Motor neuron (in vitro differentiated cells): ENCODE data around the gene EXOC4. TPM values are rescaled to one million over a fixed set of nuclear protein-coding genes. Genes with fewer than 3 reads are reported as not detected.
A peak's percentile ranks its signal among the peaks of the same experiment; 100 is the strongest.

Experiments
- ATAC-seq, 8 experiments: fragments of 200-7000 bp; cut with Tn5 transposase; replicated peaks in 6 of 8; 2 replicates each; pipeline ENCODE4 v1.8.0; 2021; ENCODE audit warnings: mild to moderate bottlenecking in 8 of 8, moderate library complexity in 8 of 8
- H3K27ac ChIP-seq, 2 donors: fragments of 250-450 bp; sonication (Bioruptor Pico); 2 replicates each; pipeline ENCODE4 v1.9.0; 2021; ENCODE audit warnings: antibody characterized with exemption in 2 of 2, mild to moderate bottlenecking in 2 of 2, moderate library complexity in 1 of 2
- H3K4me1 ChIP-seq, 2 donors: fragments of 250-450 bp; sonication (Bioruptor Pico); replicated peaks in 1 of 2; 2 replicates each; pipeline ENCODE4 v1.6.1; 2021; ENCODE audit warnings: antibody characterized with exemption in 2 of 2, mild to moderate bottlenecking in 2 of 2, moderate library complexity in 1 of 2
- H3K4me3 ChIP-seq, 5 donors: fragments of 250-450 bp; sonication (Bioruptor Pico); 2 replicates each; pipeline ENCODE4 v1.9.0; 2021; ENCODE audit warnings: antibody characterized with exemption in 5 of 5, mild to moderate bottlenecking in 5 of 5, moderate library complexity in 4 of 5
- WGBS, 10 experiments: fragments of 450-650 bp; shearing (Covaris generic); methylation state at CpG; one replicate each; pipeline ENCODE4 v1.0.0; 2022; 5-methylcytosine and 5-hydroxymethylcytosine counted together
- in situ Hi-C, 9 experiments: fragments of 400-800 bp; cut with MboI; loops; one replicate each; pipeline ENCODE4 v1.15.0; 2021; ENCODE audit warnings: low sequenced_read_pairs in 9 of 9, low pct_unique_long_range_greater_than_20kb in 2 of 9; ENCODE audit not compliant: unreplicated experiment in 9 of 9
- total RNA-seq, 8 experiments: library from RNA; unstranded; fragments of 300-600 nt; gene quantifications; 2 replicates each; pipeline versions ENCODE4 v1.2.3 to v1.2.4, GENCODE V29; 2022

The EXOC4 gene
- total RNA-seq, 8 experiments from 2014 or later = 47.7 to 103 (median 60.2) TPM

GRCh38 chr7:134051020-134051419 is 798.1 kb downstream of the EXOC4 start:
- ATAC-seq = no peak
- in situ Hi-C loops = no loop called here
- Histone ChIP-seq H3K4me3 (no peak overlapping the region), H3K4me1 (no peaks in the 10 kb centered on the region), H3K27ac (no peak overlapping the region)
- WGBS, 10 experiments = 79 to 100% (median 95%) methylated on average over 1 to 2 of the region's 2 CpGs; no CpG with 5 or more reads in 3 of the 10 experiments

DNA sequence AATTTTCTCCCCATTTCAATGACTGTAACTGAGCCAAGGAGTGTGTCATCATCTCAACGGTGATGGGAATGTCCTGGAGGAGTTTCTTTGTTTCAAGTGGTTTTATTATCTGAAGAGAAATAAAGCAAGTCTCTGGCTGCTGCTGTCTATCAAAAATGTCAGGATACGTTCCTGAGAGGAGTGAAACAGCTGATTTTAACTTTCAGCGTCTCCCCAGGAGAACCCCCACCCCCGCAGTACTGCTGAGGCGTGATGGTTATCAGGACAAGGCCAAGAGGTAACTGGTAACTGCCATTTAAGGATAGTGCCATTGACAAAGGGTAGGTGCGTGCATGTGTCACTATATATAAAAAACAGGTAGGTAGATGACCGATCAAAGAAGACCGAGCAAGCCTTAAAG is 803.9 kb downstream of the EXOC4 start:
- peaks cover 10 to 13% of the 10 kb centered on the region in 2 donors for H3K4me1 ChIP-seq
- H3K4me3 ChIP-seq = no peak overlapping the region
- in situ Hi-C loops = no loop called here
- no peak for ATAC-seq
- H3K27ac ChIP-seq = no peak overlapping the region
- 80 to 100% (median 93%) methylated on average over 1 to 8 of the region's 8 CpGs; no CpG with 5 or more reads in 1 of the 10 experiments for WGBS, 10 experiments

DNA sequence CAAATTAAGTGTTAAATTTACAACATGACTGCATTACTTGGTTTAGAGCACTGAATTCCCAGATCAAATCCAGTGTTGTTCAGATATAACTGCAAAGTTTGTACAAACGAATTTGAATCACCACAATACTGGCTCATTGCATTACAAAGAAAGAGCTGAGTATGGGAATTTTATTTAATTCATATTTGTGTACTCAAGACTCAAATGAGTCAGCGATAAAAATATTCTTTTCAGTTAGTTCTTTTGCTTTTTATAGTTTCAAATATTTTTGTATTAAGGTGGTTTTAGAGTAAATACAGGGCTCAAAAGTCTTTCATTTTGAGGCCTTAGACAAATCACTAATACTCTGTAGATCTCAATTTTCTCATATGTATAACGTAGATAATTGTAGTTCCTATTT is 805.6 kb downstream of the EXOC4 start:
- in situ Hi-C loops = no loop called here
- WGBS, 10 experiments = 69 to 100% (median 83%) methylated on average over 2 to 3 of the region's 3 CpGs
- no peak overlapping the region for H3K27ac ChIP-seq
- peaks cover 10 to 13% of the 10 kb centered on the region in 2 donors for H3K4me1 ChIP-seq
- no peak overlapping the region for H3K4me3 ChIP-seq
- no peak for ATAC-seq

DNA sequence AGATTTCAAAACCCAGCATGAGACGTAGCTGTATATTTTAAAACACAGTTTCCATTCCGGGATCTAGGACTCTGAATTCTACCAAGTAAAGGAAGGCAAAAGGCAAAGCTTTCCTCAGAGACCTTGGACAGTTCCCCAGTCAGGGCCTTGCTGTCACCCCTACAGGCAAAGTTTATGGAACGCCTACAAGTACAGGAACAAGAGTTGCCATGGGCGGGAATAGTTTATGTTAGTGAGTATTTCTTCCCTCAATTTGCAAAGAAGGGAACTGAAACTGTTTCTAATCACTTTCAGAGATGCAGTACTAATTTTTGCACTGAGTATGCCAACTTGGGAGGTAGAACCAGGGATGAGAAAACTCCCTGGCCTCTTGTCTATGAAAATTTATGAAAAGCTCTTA is 806.1 kb downstream of the EXOC4 start:
- Histone ChIP-seq H3K4me1 (peaks cover 10 to 13% of the 10 kb centered on the region in 2 donors), H3K4me3 (no peak overlapping the region), H3K27ac (no peak overlapping the region)
- WGBS, 10 experiments = 58 to 100% (median 82%) methylated on average over 1 to 4 of the region's 4 CpGs; no CpG with 5 or more reads in 1 of the 10 experiments
- ATAC-seq = peak in 3 of 8 experiments; percentile 90 to 97 (median 94)
- in situ Hi-C loops = no loop called here

GRCh38 chr7:134059921-134060320 is 807.0 kb downstream of the EXOC4 start:
- WGBS, 10 experiments = 78 to 100% (median 90%) methylated on average over 1 of the region's 1 CpG; no CpG with 5 or more reads in 1 of the 10 experiments
- Histone ChIP-seq H3K4me3 (no peak overlapping the region), H3K27ac (no peak overlapping the region), H3K4me1 (peaks cover 10 to 13% of the 10 kb centered on the region in 2 donors)
- no peak for ATAC-seq
- in situ Hi-C loops = no loop called here

DNA sequence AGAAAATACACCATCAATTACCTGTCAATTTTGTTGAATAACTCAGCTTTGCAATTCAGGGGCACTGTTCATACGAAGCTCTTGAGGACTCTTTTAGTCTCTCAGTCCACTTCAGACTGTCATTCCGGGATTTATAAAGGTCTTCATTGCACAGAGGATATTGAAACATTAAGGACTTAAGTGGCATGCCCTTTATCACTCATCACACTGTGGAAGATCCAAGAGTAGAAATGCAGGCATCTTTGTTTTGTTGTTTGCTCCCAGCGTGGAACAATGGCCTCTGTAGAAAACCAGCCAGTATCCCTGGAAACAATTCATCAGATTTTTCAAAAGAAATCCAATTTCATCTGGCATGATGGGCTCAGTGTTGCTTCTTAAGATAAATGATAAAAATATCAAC is 808.0 kb downstream of the EXOC4 start:
- Histone ChIP-seq H3K4me1 (peaks cover 10 to 13% of the 10 kb centered on the region in 2 donors), H3K4me3 (no peak overlapping the region), H3K27ac (no peak overlapping the region)
- in situ Hi-C loops = no loop called here
- 0 to 80% (median 48%) methylated on average over 1 to 3 of the region's 3 CpGs for WGBS, 10 experiments
- ATAC-seq = peak in 4 of 8 experiments; percentile 24 to 92 (median 52)

DNA sequence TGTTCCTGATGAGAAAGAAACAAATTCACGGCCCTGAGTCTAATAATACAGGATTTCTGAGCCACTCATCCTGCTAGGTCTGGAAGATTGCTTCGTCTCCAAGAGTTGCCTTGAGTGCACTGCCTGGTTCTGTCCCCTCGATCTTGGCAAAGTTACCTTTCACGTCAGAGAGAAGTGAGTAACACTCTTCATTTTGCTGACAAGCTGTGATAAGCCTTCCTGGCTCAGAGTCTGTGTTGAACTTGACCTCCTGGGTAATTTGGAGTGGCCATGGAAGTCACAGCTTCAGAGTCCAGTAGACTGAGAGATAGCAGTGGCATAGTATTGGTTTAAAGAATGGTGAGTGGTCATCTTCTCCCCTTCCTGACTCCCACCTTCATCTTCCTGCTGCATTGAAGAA is 809.6 kb downstream of the EXOC4 start:
- Histone ChIP-seq H3K27ac (no peak overlapping the region), H3K4me1 (peaks cover 10 to 13% of the 10 kb centered on the region in 2 donors), H3K4me3 (no peak overlapping the region)
- ATAC-seq = no peak
- in situ Hi-C loops = no loop called here
- WGBS, 10 experiments = 0 to 100% (median 89%) methylated on average over 1 to 4 of the region's 4 CpGs; no CpG with 5 or more reads in 6 of the 10 experiments

GRCh38 chr7:134065415-134065814 is 812.5 kb downstream of the EXOC4 start:
- ATAC-seq = no peak

GRCh38 chr7:134067164-134067563 is 814.3 kb downstream of the EXOC4 start:
- Histone ChIP-seq H3K4me3 (no peak overlapping the region), H3K4me1 (no peaks in the 10 kb centered on the region), H3K27ac (no peak overlapping the region)
- WGBS, 10 experiments = 0 to 100% (median 43%) methylated on average over 1 to 4 of the region's 4 CpGs; no CpG with 5 or more reads in 3 of the 10 experiments
- in situ Hi-C loops = no loop called here
- no peak for ATAC-seq

More at GRCh38 chr7:134065415-134065814, 812.5 kb downstream of the EXOC4 start:
- WGBS, 10 experiments = 60 to 100% (median 90%) methylated on average over 1 to 3 of the region's 4 CpGs; no CpG with 5 or more reads in 3 of the 10 experiments
- Histone ChIP-seq H3K4me3 (no peak overlapping the region), H3K27ac (no peak overlapping the region), H3K4me1 (peaks cover 7 to 8% of the 10 kb centered on the region in 2 donors)
- in situ Hi-C loops = no loop called here

- H3K27ac ChIP-seq = no peak overlapping the region
- no peaks in the 10 kb centered on the region for H3K4me1 ChIP-seq
- no peak for ATAC-seq
- no peak overlapping the region for H3K4me3 ChIP-seq
- in situ Hi-C loops = no loop called here
- 17 to 100% (median 93%) methylated on average over 1 to 6 of the region's 6 CpGs; no CpG with 5 or more reads in 1 of the 10 experiments for WGBS, 10 experiments
Observed at GRCh38 chr7:134068670-134069069, 815.8 kb downstream of the EXOC4 start.

- in situ Hi-C loops = no loop called here
- H3K4me1 ChIP-seq = no peaks in the 10 kb centered on the region
- ATAC-seq = no peak
- no peak overlapping the region for H3K27ac ChIP-seq
- no peak overlapping the region for H3K4me3 ChIP-seq
- 90 to 100% (median 97%) methylated on average over 1 to 2 of the region's 2 CpGs; no CpG with 5 or more reads in 6 of the 10 experiments for WGBS, 10 experiments
Observed at GRCh38 chr7:134069187-134069586, 816.3 kb downstream of the EXOC4 start.

DNA sequence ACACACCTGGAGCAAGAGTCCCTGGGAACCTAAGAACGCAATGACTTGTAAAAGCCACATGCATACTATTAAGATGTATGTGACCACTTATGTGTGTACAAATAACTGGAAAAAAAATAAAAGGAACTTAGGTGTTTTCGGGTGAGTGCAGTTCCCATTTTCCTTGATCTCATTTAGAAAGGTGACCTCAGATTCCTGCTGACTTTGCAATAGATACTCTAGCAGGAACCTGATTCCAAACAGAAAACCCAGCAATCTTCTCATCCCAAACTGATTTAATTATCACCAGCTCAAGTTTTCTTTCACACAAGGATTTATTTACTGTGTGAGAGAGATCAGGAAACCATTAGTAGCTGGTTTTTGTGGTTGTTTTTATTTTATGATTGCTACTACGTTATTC is 817.8 kb downstream of the EXOC4 start:
- no peak for ATAC-seq
- in situ Hi-C loops = no loop called here
- WGBS, 10 experiments = 58 to 100% (median 91%) methylated on average over 1 to 3 of the region's 3 CpGs; no CpG with 5 or more reads in 2 of the 10 experiments

DNA sequence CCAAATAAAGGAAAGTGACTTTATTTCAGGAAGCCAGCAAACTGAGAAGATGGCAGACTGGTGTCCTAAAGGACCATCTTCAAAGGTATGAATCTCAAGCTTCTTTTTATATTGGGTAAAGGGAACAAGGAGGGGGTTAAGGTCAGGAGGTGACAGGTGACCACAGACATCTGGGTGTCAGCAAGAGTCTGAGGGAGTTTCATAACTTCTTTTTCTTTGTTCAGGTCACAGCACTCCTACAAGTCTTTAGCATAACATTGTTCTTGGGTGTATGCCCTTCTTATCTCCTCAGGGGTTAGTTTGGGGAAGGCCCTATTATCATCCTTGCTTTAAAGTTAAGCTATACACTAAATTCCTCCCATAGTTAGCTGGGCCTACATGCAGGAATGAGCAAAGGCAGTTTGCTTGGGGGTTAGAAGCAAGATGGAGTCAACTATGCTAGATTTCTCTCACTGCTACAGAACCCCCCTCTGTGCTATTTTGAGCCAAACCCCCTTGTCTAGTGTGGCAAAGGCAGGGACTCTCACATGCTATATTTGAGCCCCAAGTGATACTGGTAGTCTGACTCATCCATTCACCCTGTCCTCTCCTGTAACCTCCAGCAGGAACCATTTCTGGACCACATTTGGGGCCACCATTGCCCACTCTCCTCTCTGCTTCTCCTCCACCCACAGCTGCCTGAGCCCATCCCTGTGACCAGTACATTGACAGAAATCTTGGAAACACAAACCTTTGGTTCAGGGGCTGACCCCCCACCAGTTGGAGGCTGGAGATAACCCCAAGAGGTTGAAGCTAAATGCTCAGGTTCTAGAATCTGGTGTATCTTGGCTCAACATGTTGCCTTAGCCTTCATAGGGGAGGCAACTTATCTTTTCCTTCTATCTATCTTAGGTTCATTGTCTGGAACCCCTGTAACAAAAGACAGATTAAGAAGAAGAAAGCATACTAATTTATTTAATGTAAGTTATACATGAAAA is 818.8 kb downstream of the EXOC4 start:
- in situ Hi-C loops = no loop called here
- peak in 1 of 8 experiments; percentile 39 for ATAC-seq

More for the DNA sequence above, 817.8 kb downstream of the EXOC4 start:
- Histone ChIP-seq H3K4me3 (no peak overlapping the region), H3K4me1 (no peaks in the 10 kb centered on the region), H3K27ac (no peak overlapping the region)

More for the DNA sequence above, 818.8 kb downstream of the EXOC4 start:
- Histone ChIP-seq H3K4me1 (no peaks in the 10 kb centered on the region), H3K4me3 (no peak overlapping the region), H3K27ac (no peak overlapping the region)
